ENCODE results near the gene FTH1.
"Not testable (repeated sequence)": the region's sequence is repeated elsewhere in the genome, so short reads cannot be mapped to it uniquely, and the experiment has no call there.

Gene FTH1

DNA sequence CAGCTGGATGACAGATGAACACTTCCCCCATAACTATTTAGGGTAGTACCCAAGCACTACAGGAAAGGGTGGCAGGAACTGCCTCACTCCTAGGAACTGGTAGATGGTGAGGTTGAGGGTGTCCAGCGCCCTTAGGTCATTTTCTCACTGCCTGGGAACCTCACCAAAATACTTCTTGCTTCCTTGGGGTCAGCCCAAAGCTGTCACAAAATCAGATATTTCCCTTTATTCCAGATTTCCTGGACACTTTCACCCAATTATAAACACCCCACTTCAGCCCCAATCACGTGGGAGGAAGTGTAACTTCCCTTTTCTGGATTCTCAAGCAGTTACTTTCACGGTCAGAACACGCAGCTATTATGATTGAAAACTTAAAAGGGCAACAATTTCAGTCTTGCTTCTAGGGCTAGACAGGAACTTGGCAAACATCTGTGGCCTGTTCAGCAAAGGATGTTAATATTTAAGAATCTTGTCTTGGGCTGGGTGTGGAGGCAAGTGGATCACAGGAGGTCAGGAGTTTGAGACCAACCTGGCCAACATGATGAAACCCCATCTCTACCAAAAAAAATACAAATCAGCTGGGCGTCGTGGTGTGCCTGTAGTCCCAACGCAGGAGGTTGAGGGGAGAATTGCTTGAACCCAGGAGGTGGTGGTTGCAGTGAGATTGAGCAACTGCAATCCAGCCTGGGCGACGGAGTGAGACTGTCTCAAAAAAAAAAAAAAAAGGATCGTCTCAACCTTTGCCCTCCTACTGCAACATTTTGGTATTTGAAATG, 4.0 kb downstream of the FTH1 start:
- no peak for DNase-seq (ENCODE audit: low spot score)

DNA sequence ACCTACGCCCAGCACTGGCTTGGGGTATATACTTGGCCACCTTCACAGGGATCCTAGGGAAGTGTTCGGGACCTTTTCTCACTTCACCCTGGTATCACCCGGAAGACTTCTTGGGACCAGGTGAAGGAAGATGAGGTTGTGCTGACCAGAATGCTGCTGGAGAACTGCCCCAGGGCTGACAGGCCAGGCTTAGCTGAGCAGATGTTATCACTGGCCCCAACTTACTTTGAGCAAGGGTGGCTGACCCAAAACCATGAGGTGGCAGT, 4.5 kb downstream of the FTH1 start:
- DNase-seq (ENCODE audit: low spot score): no peak

- DNase-seq (ENCODE audit: low spot score): no peak
Observed at GRCh38 chr11:61962213-61963015, 5.0 kb downstream of the FTH1 start.

GRCh38 chr11:61961570-61962212, 5.7 kb downstream of the FTH1 start:
- DNase-seq (ENCODE audit: low spot score): no peak

DNA sequence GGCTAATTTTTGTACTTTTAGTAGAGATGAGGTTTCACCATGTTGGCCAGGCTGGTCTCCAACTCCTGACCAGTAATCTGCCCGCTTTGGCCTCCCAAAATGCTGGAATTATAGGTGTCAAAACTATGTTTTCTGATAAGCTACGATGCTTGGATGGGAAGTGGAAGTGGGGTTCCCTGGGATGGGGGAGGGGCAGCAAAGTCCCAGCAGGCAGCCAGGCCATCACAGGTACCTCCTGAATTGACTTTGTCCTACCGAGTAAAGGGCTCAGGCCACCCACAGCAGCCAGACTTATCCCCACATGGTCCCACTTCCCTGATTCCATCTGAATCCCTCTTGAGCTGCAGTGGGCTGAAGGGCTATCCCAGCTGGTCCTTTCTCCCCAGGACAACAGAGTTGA, 6.9 kb downstream of the FTH1 start:
- no peak for DNase-seq (ENCODE audit: low spot score)

DNA sequence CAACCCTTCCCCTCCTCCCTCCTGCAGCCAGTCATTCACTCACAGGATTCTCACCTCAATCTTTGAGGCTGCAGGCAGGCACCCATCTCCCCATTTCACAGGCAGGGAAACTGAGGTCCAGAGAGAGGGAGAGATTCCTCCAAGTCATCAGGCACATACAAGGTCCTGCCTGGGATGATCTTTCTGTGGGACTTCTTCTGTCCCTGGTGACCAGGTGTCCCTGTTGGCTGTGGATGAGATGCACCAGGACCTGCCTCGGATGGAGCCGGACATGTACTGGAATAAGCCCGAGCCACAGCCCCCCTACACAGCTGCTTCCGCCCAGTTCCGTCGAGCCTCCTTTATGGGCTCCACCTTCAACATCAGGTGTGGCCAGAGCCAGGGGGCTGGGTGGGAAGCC, 7.8 kb downstream of the FTH1 start:
- no peak for DNase-seq (ENCODE audit: low spot score)

DNA sequence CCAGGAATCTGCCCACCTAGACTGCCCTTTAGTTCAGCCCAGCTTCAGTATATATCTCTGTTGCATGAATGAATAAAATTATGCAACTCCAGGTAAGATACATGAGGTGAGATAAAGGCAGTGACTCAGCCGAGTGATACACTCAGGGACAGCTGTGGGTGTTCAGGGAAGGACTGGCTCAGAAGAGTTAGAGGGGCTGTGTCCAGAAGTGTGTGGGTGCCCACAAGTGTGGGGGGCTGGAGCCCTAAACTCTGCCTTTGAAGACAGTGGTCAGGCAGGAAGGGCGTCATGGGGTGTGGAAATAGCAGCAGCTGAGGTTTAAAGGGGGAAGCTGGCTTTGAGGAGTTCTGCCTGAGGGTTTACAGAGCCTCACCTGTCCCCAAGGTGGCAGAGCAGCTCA, 8.3 kb downstream of the FTH1 start:
- DNase-seq (ENCODE audit: low spot score): no peak

DNA sequence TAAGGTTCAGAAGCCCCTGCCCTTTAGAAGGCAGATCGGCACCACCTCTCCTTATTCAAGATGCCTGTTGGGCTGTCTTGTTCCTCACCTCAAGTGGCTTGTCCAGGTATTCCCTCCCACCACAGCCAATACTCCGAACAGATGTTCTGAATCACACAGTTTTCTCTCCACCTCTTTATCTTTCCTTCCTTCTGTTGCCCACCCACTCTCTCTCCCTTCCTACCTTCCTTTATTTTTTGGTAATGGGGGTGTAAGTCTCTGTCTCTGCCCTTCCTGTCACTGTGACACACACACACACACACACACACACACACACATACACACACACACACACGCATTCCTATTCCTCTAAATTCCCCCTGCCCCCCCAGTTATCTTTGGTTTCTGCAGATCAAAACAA, 8.8 kb downstream of the FTH1 start:
- DNase-seq (ENCODE audit: low spot score): no peak

DNA sequence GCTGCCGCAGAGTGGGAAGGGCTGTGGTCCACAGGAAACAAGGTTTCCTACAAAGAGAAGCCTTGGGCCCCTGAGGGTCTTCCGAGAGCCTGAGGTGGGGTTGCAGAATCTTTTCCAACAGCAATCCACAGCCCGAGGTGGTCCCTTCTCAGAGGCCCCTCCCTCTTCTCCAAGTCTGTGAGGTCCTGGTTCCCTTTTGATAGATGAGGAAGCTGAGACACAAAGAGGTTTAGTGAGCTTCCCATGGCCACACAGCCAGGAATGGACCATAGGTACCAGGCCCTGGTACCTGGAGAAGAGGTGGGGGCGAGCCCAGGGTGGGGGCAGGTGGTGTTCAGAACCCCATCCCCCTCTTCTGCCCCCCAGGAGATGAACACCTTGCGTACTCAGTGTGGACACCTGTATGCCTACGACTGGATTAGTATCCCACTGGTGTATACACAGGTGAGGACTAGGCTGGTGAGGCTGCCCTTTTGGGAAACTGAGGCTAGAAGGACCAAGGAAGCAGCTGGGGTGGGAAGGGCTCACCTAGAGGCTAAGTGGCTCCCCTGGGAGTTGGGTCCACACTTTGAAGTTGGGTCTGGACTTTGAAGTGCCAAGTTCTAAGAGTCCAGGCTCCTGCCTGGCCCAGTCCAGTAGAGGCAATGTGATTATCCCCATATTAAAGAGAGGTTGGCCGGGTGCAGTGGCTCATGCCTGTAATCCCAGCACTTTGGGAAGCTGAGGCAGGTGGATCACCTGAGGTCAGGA, 10.2 kb downstream of the FTH1 start:
- DNase-seq (ENCODE audit: low spot score): no peak

DNA sequence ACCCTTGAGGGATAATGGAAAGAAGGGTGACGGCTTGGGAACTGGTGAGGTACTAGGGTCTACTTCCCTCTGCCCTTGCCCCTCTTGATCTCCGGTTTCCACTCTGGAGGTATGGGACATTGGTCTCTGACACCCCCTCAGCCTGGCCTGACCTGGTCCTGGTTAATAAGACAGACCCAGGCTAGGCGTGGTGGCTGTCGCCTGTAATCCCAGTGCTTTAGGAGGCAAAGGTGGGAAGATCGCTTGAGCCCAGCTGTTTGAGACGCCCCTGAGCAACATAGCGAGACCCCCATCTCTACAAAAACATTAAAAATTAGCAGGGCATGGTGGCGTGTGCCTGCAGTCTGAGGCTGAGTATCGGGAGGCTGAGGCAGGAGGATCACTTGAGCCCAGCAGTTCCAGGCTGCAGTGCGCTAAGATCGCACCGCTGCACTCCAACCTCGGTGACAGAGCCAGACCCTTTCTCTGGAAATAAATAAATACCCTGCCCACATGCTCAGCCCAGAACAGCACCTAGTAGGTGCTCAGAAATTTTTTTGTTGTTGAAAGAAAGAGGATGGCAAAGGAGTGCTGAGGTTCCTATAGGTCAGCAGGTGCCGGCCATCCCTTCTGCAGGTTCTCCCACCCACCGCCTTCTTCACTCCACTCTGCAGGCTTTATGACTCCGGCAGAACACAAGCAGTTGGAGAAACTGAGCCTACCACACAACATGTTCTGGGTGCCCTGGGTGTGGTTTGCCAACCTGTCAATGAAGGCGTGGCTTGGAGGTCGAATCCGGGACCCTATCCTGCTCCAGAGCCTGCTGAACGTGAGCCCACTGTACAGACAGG, 11.0 kb downstream of the FTH1 start:
- no peak for DNase-seq (ENCODE audit: low spot score)

GRCh38 chr11:61955422-61956135, 11.9 kb downstream of the FTH1 start:
- DNase-seq (ENCODE audit: low spot score): no peak

DNA sequence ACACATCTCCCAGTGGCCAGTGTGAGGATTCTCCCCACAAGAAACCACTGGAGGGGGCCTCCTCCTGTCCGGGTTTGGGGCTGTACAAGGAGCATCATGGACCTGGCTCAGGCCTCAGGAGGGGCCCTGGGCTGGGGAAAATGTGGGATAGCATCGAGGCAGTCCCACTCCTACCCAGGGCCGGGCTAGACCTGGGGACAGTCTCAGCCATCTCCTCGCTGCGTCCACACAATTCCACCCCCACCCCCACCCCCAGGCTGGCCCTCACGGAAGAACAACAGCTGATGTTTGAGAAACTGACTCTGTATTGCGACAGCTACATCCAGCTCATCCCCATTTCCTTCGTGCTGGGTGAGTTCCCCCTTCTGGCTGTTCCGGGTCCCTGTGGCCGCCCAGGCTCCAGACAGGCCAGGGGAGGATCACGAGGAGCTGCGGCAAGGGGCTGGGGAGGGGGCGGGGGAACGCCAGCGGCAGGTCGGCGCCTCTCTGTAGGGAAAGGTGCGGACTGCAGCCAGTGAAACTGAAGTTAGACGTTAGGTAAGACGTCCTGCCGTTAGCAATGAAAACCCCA, 12.5 kb downstream of the FTH1 start:
- DNase-seq (ENCODE audit: low spot score): no peak

DNA sequence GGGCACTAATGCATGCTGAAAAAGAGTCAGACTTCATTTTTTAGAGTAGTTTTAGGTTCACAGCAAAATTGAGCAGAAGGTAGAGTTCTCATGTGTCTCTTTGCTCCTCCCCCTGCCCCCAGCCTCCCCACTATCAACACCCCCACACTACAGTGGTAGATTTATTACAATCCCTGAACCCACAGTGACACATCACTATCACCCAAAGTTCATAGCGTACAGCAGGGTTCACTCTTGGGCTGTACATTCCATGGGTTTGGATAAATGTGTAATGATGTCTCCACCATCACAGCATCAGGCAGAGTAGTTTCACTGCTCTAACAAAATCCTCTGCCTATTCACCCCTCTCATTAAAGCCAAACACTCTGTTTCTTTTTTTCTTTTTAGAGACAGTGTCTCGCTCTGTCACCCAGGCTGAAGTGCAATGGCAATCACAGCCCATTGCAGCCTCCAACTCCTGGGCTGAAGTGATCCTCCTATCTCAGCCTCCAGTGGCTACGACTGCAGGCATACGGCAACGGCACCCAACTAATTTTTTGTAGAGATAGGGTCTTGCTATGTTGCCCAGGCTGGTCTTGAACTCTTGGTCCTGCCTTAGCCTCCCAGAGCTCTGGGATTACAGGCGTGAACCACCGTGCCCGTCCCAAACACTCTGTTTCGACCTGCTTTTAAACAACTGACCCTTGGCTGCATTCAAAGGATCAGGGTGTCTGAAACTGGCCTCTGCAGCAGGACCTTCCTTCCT, 13.2 kb downstream of the FTH1 start:
- DNase-seq (ENCODE audit: low spot score): no peak

DNA sequence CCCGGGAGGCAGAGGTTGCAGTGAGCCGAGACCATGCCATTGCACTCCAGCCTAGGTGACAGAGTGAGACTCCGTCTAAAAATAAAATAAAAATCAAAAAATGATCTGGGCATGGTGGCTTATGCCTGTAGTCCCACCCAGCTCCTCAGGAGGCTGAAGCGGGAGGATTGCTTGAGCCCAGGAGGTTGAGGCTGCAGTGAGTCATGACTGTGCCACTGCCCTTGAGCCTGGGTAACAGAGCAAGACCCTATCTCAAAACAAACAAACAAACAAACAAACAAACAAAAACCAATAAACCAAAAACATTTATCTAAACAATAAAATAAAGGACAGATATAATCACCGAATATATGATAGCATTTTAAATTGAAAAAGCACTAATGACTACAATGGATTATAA, 13.8 kb downstream of the FTH1 start:
- DNase-seq (ENCODE audit: low spot score): not testable (repeated sequence)

GRCh38 chr11:61952882-61953281, 14.6 kb downstream of the FTH1 start:
- no peak for DNase-seq (ENCODE audit: low spot score)

DNA sequence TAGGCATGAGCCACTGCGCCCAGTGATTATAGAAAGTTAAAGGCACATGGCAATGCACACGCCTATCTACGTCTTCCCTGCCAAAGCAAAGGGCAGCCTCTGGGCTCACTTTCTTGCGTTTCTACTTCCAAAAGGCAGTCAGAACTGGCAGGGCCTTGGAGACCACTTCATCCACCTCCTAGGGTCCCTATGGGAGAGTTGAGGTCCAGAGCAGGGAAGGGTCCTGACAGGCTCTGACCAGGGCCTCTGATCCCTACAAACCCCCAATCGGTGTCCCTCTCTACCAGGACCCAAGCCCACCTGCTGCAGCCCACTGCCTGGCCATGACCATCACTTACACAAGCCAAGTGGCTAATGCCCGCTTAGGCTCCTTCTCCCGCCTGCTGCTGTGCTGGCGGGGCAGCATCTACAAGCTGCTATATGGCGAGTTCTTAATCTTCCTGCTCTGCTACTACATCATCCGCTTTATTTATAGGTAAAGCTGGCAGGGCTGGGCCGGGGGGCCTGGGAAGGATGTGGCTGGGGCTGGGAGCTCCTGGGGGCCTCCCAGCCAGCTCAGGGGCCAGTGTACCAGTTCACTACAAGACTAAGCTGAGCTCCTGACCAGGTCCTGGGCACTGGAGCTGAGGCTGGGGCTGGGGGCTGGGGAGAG, 15.8 kb downstream of the FTH1 start:
- no peak for DNase-seq (ENCODE audit: low spot score)

GRCh38 chr11:61950035-61950547, 17.3 kb downstream of the FTH1 start, which contains the start of gene BEST1:
TSS of gene BEST1 (plus strand) at chr11:61950351. CDS start at chr11:61951807, 1,456 bp downstream.
- DNase-seq (ENCODE audit: low spot score): no peak

GRCh38 chr11:61949169-61950034, 18.0 kb downstream of the FTH1 start:
- no peak for DNase-seq (ENCODE audit: low spot score)

Data from CD4-positive, alpha-beta T cell treated with Interleukin-6 at 100 ng/mL for 8 hours (primary cell).